Kidney (tissue), 14 donors: Measurements from ENCODE around the gene EVI5. TPM values are rescaled to one million over a fixed set of nuclear protein-coding genes. Genes with fewer than 3 reads are reported as not detected.

Experiments
- DNase-seq, 5 donors: peaks; one replicate each; pipeline ENCODE4 v3.0.0-alpha.2; 2013 to 2020
- FAIRE-seq: peaks from 2 replicates; lab custom pipeline; 2012; peaks lifted over from hg19 to GRCh38; lab: Jason Lieb, UNC
- H3K27ac ChIP-seq, 2 donors: one replicate each; pipeline ENCODE4 v1.7.0; 2013; ENCODE audit warnings: low read depth in 2 of 2, low read length in 2 of 2, inconsistent platforms in 1 of 2
- H3K27me3 ChIP-seq: one replicate; pipeline ENCODE4 v1.7.1; 2013; ENCODE audit warnings: low read length, inconsistent platforms; ENCODE audit not compliant: control insufficient read depth, insufficient read depth
- H3K36me3 ChIP-seq, 3 donors: one replicate each; pipeline versions ENCODE4 v1.7.0 to v1.7.1; 2013; ENCODE audit warnings: low read length in 3 of 3, control low read depth in 1 of 3, inconsistent platforms in 1 of 3; ENCODE audit not compliant: insufficient read depth in 3 of 3, control insufficient read depth in 2 of 3
- H3K4me1 ChIP-seq, 3 donors: one replicate each; pipeline versions ENCODE4 v1.7.0 to v1.7.1; 2013; ENCODE audit warnings: low read length in 3 of 3, inconsistent platforms in 1 of 3, low read depth in 1 of 3; ENCODE audit not compliant: control insufficient read depth in 2 of 3, insufficient read depth in 2 of 3
- H3K4me3 ChIP-seq, 3 donors: one replicate each; pipeline versions ENCODE4 v1.7.0 to v1.8.1; 2013; ENCODE audit warnings: low read length in 3 of 3, control low read depth in 1 of 3, inconsistent platforms in 1 of 3
- H3K9ac ChIP-seq, 3 donors: one replicate each; pipeline versions ENCODE4 v1.7.0 to v1.7.1; 2013; ENCODE audit warnings: low read length in 3 of 3, control low read depth in 1 of 3, inconsistent platforms in 1 of 3
- H3K9me3 ChIP-seq, 3 donors: one replicate each; pipeline versions ENCODE4 v1.7.0 to v1.7.1; 2013; ENCODE audit warnings: low read length in 3 of 3, control low read depth in 1 of 3, inconsistent platforms in 1 of 3; ENCODE audit not compliant: control insufficient read depth in 2 of 3, insufficient read depth in 1 of 3
- CTCF ChIP-seq: IDR thresholded peaks from 3 replicates; pipeline ENCODE4 v1.5.1; 2012; ENCODE audit warnings: mild to moderate bottlenecking, moderate library complexity, borderline replicate concordance; ENCODE audit not compliant: insufficient read depth; ENCODE audit errors: extremely low read depth
- intact Hi-C: fragments of 100-400 bp; cut with DNase I; formaldehyde crosslinking; loops from one replicate; pipeline ENCODE4 v1.11.1; 2022
- polyA plus RNA-seq: library from polyadenylated mRNA; stranded (reverse); fragments of 350-450 nt; fragmentation: Illumina TruSeq; extraction: RNeasy Lipid Tissue Mini Kit (QIAGEN cat#74804); gene quantifications from one replicate; pipeline ENCODE4 v1.2.3, GENCODE V29; 2014; ENCODE audit warnings: low read depth, low replicate concordance; ENCODE audit not compliant: insufficient read depth
- total RNA-seq: library from RNA; stranded (reverse); fragmentation: NEBNext Ultra II Directional; extraction: Animal tissue kit (Norgen Biotek cat#: 25700); gene quantifications from one replicate; pipeline ENCODE4 v1.2.1, GENCODE V29; 2021
- donor health status: control.
- donor health status: control.
- donor health status: control.
- donor health status: control.
- donor health status: control.
- donor health status: DM: yes; HTN: yes; CAD: no.
- donor health status: Normal renal cell carcinoma (clear cell type).

The EVI5 gene
- total and polyA plus RNA-seq, 2 donors from 2014 or later = 3.6 to 36.5 TPM

- FAIRE-seq = no peak
- H3K9ac ChIP-seq = no peak overlapping the region
- intact Hi-C loops = no loop called here
- H3K36me3 ChIP-seq = peaks cover 0 to 6% (median 5%) of the 10 kb centered on the region in 3 donors
- no peak overlapping the region for H3K27ac ChIP-seq
- TF ChIP-seq CTCF = no peak
- no peaks in the 10 kb centered on the region for H3K27me3 ChIP-seq
- H3K9me3 ChIP-seq = no peaks in the 10 kb centered on the region
- no peak for DNase-seq
- H3K4me3 ChIP-seq = no peak overlapping the region
- no peaks in the 10 kb centered on the region for H3K4me1 ChIP-seq
Observed at GRCh38 chr1:92690212-92690906, 94.5 kb downstream of the EVI5 start.

- DNase-seq (no peak), FAIRE-seq (no peak)
- Histone ChIP-seq H3K27me3 (no peaks in the 10 kb centered on the region), H3K27ac (no peak overlapping the region), H3K9me3 (no peaks in the 10 kb centered on the region), H3K9ac (no peak overlapping the region), H3K4me1 (no peaks in the 10 kb centered on the region), H3K36me3 (no peaks in the 10 kb centered on the region), H3K4me3 (no peak overlapping the region)
- intact Hi-C loops = no loop called here
- TF ChIP-seq CTCF = no peak
Observed at GRCh38 chr1:92679980-92680379, 104.9 kb downstream of the EVI5 start.

- no peaks in the 10 kb centered on the region for H3K9me3 ChIP-seq
- no peak for DNase-seq
- intact Hi-C loops = no loop called here
- TF ChIP-seq CTCF = no peak
- FAIRE-seq = no peak
- H3K27ac ChIP-seq = no peak overlapping the region
- H3K4me1 ChIP-seq = no peaks in the 10 kb centered on the region
- H3K36me3 ChIP-seq = no peaks in the 10 kb centered on the region
- H3K9ac ChIP-seq = no peak overlapping the region
- no peaks in the 10 kb centered on the region for H3K27me3 ChIP-seq
- no peak overlapping the region for H3K4me3 ChIP-seq
Observed at GRCh38 chr1:92663775-92664174, 121.1 kb downstream of the EVI5 start.

GRCh38 chr1:92662048-92662447 is 122.9 kb downstream of the EVI5 start:
- Histone ChIP-seq H3K36me3 (no peaks in the 10 kb centered on the region), H3K9ac (no peak overlapping the region), H3K9me3 (peaks cover 0 to under 1% (median 0%) of the 10 kb centered on the region in 3 donors), H3K27me3 (no peaks in the 10 kb centered on the region), H3K4me3 (no peak overlapping the region), H3K27ac (no peak overlapping the region), H3K4me1 (no peaks in the 10 kb centered on the region)
- no peak for TF ChIP-seq CTCF
- no peak for DNase-seq
- intact Hi-C loops = no loop called here
- no peak for FAIRE-seq
